Fibroblast of skin of abdomen (primary cell): Measurements from ENCODE around the gene IL2RG.

Experiments
- DNase-seq: peaks from one replicate; pipeline ENCODE4 v3.0.0-alpha.2; 2013

Gene IL2RG

DNA sequence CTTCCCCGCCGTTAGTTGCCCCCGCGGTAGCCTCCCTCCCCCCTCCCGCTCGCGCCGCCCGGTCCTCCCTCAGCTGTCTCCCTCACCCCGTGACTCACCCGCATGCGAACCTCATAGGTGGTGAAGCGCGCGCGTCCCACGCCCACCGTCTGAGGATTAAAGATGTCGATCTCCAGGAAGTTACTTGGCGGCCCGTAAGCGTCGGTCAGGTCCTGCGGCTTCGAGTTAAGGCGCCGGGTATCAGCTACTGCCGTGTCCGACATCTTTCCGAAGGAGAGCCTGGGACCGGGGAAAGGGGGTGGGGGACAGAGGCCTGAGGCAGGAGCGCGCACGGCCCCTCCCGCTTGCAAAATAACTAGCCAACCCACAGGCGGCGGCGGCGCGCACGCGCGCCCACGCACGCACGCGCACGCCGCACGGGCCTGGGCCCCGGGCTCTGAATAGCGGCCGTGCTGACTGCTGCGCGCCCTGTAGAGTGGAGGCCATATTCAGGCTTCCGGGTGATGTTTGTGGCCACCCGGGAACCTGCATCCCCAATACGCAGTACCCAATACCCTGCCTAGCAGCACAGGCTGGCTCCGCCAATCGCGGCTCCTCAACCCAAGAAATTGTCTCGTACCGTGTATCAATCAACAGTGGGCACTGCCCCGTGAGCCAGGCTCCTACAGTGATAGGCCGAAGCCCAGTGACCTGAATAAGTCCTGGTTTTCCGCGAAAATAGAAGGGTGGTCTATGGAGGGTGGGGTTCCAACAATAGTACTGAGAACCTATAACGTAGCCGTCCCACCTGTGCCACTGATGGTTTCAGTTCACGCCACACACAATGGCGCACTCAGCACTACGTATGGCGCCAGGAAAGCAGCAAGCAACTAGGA, 43.1 kb downstream of the IL2RG start, which contains the start of gene SNX12:
SNX12 (minus strand) TSS at position 291 of the 875 bp plus-strand sequence; CDS start at position 263, 28 bp downstream.
- peak; percentile 96 for DNase-seq

DNA sequence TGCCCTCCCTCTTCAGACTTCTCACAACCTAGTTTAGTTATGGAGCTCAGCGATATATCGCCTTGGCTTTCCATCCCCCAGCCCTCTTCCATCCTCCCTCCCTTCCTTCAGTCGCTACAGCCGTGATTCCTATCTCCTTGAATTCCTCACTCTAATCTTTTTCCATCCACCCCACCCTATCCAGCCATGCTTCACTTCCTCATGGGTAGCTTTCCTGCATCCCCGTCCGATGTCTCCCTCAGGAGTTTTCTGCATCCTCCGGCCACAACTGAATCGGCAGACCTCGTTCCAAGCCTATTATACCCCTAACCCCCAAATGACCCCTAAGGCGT, 43.7 kb downstream of the IL2RG start:
- DNase-seq: peak; percentile 3

DNA sequence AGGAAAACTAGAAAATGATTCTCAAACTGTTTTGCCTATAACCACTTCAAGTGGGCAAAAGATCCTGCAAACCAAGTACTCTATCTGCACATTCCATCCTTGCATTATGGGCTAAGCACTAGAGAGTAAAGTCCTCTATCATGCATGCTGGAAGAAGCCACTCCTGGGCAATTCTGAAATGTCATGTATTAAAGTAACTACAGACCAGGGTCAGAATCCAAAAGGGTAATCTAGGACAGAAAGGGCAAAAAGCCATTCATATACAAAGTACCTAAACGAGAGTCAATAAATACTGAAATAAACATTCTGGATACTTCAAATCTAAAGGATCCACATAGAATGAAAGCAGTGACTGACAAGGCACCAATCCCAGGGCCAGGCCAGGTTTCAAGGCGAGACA, 44.3 kb downstream of the IL2RG start:
- no peak for DNase-seq

DNA sequence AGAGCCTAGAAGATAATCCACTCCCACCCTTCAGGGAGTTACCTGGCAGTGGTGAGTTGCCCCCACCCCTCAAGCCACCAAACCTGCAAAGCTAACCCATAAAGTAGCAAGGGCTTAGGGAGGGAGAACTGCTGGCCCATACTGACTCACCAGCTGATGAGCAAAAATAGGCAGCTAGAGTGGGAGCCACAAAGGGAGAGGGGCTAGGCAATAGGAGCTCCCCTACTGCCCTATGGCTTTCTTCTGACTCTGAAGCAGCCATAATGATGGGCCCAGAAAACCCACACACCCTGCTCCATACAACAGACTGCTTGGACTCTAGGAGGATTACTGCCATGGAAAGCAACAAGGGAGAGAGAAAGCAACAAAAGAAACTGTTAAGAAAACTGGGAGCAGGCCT, 51.2 kb downstream of the IL2RG start:
- DNase-seq: no peak

DNA sequence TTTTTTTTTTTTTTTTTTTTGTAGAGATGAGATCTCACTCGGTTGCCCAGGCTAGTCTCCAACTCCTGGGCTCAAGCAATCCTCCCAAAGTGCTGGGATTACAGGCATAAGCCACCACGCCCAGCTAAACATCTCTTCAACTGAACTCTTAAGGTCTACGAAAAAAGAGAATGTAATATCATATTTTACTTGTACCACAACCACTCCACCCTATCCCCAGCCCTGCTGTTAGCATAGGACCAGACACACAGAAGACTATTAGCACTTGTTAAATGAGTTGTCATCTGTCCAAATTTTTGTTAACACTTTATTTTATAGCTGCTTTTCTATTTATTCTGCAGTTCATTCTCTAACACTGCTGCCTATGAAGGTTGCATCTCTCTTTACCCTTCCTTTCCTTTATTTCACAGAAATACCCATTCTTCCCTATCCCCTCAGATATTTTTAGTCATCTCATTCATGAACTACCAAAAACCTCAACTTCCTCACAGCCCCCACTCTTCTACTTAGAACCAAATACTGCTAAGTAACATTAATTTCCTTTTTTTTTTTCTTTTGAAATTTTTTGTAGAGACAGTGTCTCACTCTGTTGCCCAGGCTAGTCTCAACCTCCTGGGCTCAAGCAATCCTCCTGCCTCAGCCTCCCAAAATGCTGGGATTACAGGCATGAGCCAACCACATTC, 53.4 kb downstream of the IL2RG start:
- DNase-seq: no peak
